GM19463 (cell line): Measurements from ENCODE around the gene SSTR4.

Experiments used
- ATAC-seq: cut with Tn5 transposase; IDR thresholded peaks from one replicate; pipeline ENCODE4 v1.9.1; 2021; ENCODE audit warnings: mild to moderate bottlenecking, moderate library complexity; ENCODE audit not compliant: unreplicated experiment

Gene SSTR4

GRCh38 chr20:23039885-23040508 is 4.9 kb downstream of the SSTR4 start:
- no peak for ATAC-seq

- no peak for ATAC-seq
Measured at GRCh38 chr20:23042270-23042669, 7.2 kb downstream of the SSTR4 start.

GRCh38 chr20:23043376-23043775 is 8.3 kb downstream of the SSTR4 start:
- ATAC-seq: no peak

- no peak for ATAC-seq
Measured at GRCh38 chr20:23046431-23046830, 11.3 kb downstream of the SSTR4 start.

GRCh38 chr20:23047001-23047737 is 12.1 kb downstream of the SSTR4 start:
- ATAC-seq: no peak

GRCh38 chr20:23047738-23048214 is 12.7 kb downstream of the SSTR4 start:
- no peak for ATAC-seq

- ATAC-seq: no peak
Measured at GRCh38 chr20:23048283-23049200, 13.4 kb downstream of the SSTR4 start.

GRCh38 chr20:23049201-23050075 is 14.3 kb downstream of the SSTR4 start, which contains the start of gene THBD:
TSS of gene THBD (minus strand) at chr20:23049672. CDS start at chr20:23049504, 168 bp downstream.
- no peak for ATAC-seq

- ATAC-seq: no peak
Measured at GRCh38 chr20:23050076-23050838, 15.1 kb downstream of the SSTR4 start.

GRCh38 chr20:23050847-23051627 is 15.9 kb downstream of the SSTR4 start:
- ATAC-seq: no peak

- ATAC-seq: no peak
Measured at GRCh38 chr20:23052904-23053303, 17.8 kb downstream of the SSTR4 start.

GRCh38 chr20:23058240-23058639 is 23.1 kb downstream of the SSTR4 start:
- ATAC-seq: no peak

- no peak for ATAC-seq
Measured at GRCh38 chr20:23059001-23059400, 23.9 kb downstream of the SSTR4 start.

- no peak for ATAC-seq
Measured at GRCh38 chr20:23059846-23060245, 24.7 kb downstream of the SSTR4 start.

GRCh38 chr20:23060629-23061028 is 25.5 kb downstream of the SSTR4 start:
- no peak for ATAC-seq

GRCh38 chr20:23061262-23061661 is 26.1 kb downstream of the SSTR4 start:
- ATAC-seq: no peak

GRCh38 chr20:23061734-23062561 is 26.8 kb downstream of the SSTR4 start:
- ATAC-seq: no peak

GRCh38 chr20:23062632-23063031 is 27.5 kb downstream of the SSTR4 start:
- no peak for ATAC-seq
